KMS-11 (cell line): Measurements from ENCODE around the gene PLXNA4.

Experiments used
- H2AFZ ChIP-seq: fragments of 200-600 bp; sonication (generic); 2 replicates; pipeline ENCODE4 v1.6.1; 2016; ENCODE audit warnings: antibody characterized with exemption, mixed run types, low read depth
- H3K27ac ChIP-seq: fragments of 200-600 bp; sonication (generic); 2 replicates; pipeline ENCODE4 v1.6.1; 2016; ENCODE audit warnings: mild to moderate bottlenecking, mixed run types
- H3K27me3 ChIP-seq: fragments of 200-600 bp; sonication (generic); 2 replicates; pipeline ENCODE4 v1.6.1; 2017; ENCODE audit warnings: mild to moderate bottlenecking, low read depth, mixed run types, moderate library complexity; ENCODE audit not compliant: insufficient read depth
- H3K36me3 ChIP-seq: fragments of 200-600 bp; sonication (generic); 2 replicates; pipeline ENCODE4 v1.6.1; 2017; ENCODE audit warnings: mild to moderate bottlenecking, mixed run types; ENCODE audit not compliant: insufficient read depth
- H3K4me1 ChIP-seq: fragments of 200-600 bp; sonication (generic); 2 replicates; pipeline ENCODE4 v1.6.1; 2016; ENCODE audit warnings: mild to moderate bottlenecking, low read depth, mixed run types; ENCODE audit not compliant: poor library complexity, severe bottlenecking
- H3K4me2 ChIP-seq: fragments of 200-600 bp; sonication (generic); 2 replicates; pipeline ENCODE4 v1.7.0; 2016; ENCODE audit warnings: mild to moderate bottlenecking, mixed run types
- H3K4me3 ChIP-seq: fragments of 200-600 bp; sonication (generic); IDR thresholded peaks from 2 replicates; pipeline ENCODE4 v1.6.1; 2017; ENCODE audit warnings: low read depth, low read length, mixed read lengths; ENCODE audit not compliant: insufficient read depth
- H3K79me2 ChIP-seq: fragments of 200-600 bp; sonication (generic); 2 replicates; pipeline ENCODE4 v1.6.1; 2016; ENCODE audit warnings: low read depth, mixed run types; ENCODE audit not compliant: insufficient read depth
- H3K9ac ChIP-seq: fragments of 200-600 bp; sonication (generic); 2 replicates; pipeline ENCODE4 v1.6.1; 2016; ENCODE audit warnings: mild to moderate bottlenecking, mixed run types
- H4K20me1 ChIP-seq: fragments of 200-600 bp; sonication (generic); 2 replicates; pipeline ENCODE4 v1.6.1; 2016; ENCODE audit warnings: mild to moderate bottlenecking, mixed run types; ENCODE audit not compliant: insufficient read depth
- TF ChIP-seq, protein P1 (sequence below): fragments of 200-600 bp; sonication (generic); conservative IDR thresholded peaks from 2 replicates; pipeline ENCODE4 v1.6.1; 2017; ENCODE audit warnings: low read depth, mild to moderate bottlenecking, antibody characterized with exemption, low read length, moderate library complexity, mixed read lengths

The PLXNA4 gene

DNA sequence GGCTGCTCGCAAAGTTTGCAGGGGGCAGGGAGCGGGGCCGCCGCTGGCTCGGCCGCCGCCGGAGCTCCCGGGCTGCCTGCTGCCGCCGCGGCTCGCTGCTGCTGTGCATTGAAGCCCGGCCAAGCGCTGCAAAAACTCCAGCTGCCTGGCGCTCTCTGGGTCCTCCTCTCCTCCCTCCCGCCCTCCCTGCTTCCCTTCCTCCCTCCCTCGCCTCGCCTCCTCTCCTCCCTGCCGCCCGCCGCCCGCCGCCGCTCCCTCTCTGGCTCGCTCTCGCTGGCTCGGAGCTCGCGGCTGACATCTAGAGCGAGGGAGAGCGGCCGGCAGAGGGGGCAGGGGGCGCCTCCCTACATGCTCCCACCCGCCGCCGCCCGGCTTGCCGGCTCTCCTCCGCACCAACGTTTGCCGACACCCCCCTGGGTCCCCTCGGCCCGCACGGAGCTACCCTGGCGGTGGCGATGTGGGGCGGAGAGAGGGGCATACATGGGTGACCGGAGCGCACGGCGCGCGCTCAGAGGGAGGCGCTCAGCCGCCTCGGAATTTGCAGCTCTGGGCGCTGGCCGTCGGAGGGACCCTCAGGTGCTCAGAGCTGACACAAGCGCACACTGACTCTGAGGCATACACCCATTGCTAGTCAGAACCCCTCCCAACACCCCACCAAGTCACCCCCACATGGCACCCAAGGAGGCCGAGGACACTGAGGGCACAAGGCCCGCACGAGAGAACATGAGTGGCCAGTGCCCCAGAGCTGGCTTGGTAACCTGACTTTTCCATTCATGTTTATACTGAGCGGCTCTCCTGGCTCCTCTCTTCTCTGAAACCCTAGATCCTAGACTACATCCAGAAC, 1.2 kb upstream of the PLXNA4 start:
- Histone ChIP-seq H3K4me2 (no peak overlapping the region), H3K4me3 (no peak overlapping the region), H2AFZ (no peak overlapping the region), H3K4me1 (no peaks in the 10 kb centered on the region), H3K36me3 (no peaks in the 10 kb centered on the region), H3K79me2 (no peaks in the 10 kb centered on the region), H4K20me1 (no peaks in the 10 kb centered on the region), H3K27ac (no peak overlapping the region), H3K9ac (no peak overlapping the region), H3K27me3 (peaks cover 3% of the 10 kb centered on the region; the same call in 1 of the 2 replicates)
- TF ChIP-seq, protein P1, sequence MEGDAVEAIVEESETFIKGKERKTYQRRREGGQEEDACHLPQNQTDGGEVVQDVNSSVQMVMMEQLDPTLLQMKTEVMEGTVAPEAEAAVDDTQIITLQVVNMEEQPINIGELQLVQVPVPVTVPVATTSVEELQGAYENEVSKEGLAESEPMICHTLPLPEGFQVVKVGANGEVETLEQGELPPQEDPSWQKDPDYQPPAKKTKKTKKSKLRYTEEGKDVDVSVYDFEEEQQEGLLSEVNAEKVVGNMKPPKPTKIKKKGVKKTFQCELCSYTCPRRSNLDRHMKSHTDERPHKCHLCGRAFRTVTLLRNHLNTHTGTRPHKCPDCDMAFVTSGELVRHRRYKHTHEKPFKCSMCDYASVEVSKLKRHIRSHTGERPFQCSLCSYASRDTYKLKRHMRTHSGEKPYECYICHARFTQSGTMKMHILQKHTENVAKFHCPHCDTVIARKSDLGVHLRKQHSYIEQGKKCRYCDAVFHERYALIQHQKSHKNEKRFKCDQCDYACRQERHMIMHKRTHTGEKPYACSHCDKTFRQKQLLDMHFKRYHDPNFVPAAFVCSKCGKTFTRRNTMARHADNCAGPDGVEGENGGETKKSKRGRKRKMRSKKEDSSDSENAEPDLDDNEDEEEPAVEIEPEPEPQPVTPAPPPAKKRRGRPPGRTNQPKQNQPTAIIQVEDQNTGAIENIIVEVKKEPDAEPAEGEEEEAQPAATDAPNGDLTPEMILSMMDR, result no peak

DNA sequence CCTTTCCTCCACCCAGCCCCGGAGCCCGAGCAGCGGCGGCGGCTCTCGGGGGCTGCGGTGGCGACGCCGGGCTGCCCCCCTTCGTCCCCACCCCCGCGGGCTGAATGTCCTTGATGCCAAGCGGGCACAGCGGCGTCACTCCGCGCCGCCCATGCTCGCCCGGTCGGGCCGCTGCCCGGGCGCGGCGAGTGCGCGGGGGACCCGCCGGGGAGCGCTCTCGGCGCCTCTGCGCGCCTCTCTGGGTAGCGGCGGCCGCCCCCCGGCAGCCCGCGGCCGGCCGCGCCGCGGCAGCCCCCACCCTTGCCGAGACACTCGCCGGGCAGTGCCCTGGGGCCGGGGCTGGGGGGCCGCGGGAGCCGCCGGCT, 433 bp upstream of the PLXNA4 start:
- no peaks in the 10 kb centered on the region for H3K4me1 ChIP-seq
- no peaks in the 10 kb centered on the region for H3K79me2 ChIP-seq
- H4K20me1 ChIP-seq, result no peaks in the 10 kb centered on the region
- no peak overlapping the region; the same call in 1 of the 2 replicates for H3K4me2 ChIP-seq
- no peaks in the 10 kb centered on the region for H3K36me3 ChIP-seq
- no peak overlapping the region for H3K9ac ChIP-seq
- H2AFZ ChIP-seq, result peak overlapping the region; percentile 20; the same call in 1 of the 2 replicates
- no peak overlapping the region for H3K27ac ChIP-seq
- H3K4me3 ChIP-seq, result no peak overlapping the region
- TF ChIP-seq, protein P1, result no peak
- H3K27me3 ChIP-seq, result peaks cover 3% of the 10 kb centered on the region; the same call in 1 of the 2 replicates

DNA sequence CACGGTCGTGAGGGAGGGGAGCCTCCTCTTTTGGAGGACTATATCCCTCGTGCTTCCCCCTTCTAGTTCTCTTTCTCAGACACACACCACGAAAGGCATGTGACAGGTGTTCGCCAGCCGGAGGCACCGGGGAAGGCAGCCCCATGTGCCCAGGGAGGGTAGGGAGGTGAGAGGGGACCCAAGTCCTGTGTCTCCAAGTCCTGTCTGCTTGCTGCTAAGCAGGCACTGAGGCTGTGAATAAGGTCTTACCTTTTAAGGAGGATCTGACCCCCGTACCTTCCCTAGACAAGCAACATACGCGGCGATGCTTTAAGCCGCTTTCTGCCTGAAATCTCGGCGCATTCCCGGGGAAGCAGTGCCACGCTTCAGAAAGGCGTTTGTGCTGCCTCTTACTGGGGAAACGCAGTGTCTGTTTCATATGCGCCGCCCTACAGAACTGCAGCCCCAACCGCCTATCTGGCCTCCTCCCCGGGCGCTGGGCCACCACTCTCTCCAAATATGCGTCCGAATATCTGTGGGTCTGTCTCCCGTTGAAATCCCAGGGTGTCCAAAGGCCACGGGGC, 770 bp downstream of the PLXNA4 start:
- no peak overlapping the region for H2AFZ ChIP-seq
- no peaks in the 10 kb centered on the region for H3K36me3 ChIP-seq
- H3K4me2 ChIP-seq, result no peak overlapping the region
- TF ChIP-seq, protein P1, result no peak
- H3K9ac ChIP-seq, result no peak overlapping the region
- no peak overlapping the region for H3K27ac ChIP-seq
- H3K79me2 ChIP-seq, result no peaks in the 10 kb centered on the region
- H3K27me3 ChIP-seq, result peaks cover 3% of the 10 kb centered on the region; the same call in 1 of the 2 replicates
- H4K20me1 ChIP-seq, result no peaks in the 10 kb centered on the region
- H3K4me3 ChIP-seq, result no peak overlapping the region
- H3K4me1 ChIP-seq, result no peaks in the 10 kb centered on the region

DNA sequence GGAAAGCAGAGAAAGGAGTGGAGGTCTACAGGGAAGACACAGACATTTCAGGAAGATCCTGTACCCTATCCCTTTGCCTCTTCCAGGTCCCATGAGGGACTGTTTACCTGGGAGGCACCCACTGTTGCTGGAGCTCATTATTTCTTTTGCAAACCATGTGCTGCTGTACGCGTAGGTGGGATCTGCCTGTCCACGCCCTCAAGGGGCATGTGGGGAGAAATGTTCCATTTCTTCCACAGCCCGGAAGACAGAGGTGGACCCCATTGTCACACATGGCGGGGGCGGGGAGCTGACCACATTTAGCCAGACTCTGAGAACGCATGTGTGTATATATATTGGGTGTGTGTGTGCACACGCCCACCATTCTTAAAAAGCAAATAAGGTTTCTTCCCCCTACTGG, 2.0 kb downstream of the PLXNA4 start:
- no peak overlapping the region for H3K4me2 ChIP-seq
- no peaks in the 10 kb centered on the region for H4K20me1 ChIP-seq
- no peak overlapping the region for H3K9ac ChIP-seq
- H3K79me2 ChIP-seq, result no peaks in the 10 kb centered on the region
- no peaks in the 10 kb centered on the region for H3K4me1 ChIP-seq
- H2AFZ ChIP-seq, result no peak overlapping the region
- TF ChIP-seq, protein P1, result no peak
- H3K27ac ChIP-seq, result no peak overlapping the region
- H3K27me3 ChIP-seq, result peaks cover 3% of the 10 kb centered on the region; the same call in 1 of the 2 replicates
- no peaks in the 10 kb centered on the region for H3K36me3 ChIP-seq
- no peak overlapping the region for H3K4me3 ChIP-seq
